Neural cell (in vitro differentiated cells): ENCODE data around the gene SHANK1. TPM values are rescaled to one million over a fixed set of nuclear protein-coding genes. Genes with fewer than 3 reads are reported as not detected.

Experiments
- H2AFZ ChIP-seq: fragments of 200-600, 300-800 bp; sonication (generic), shearing (Covaris generic); 2 replicates; pipeline ENCODE4 v1.6.0; 2014; ENCODE audit warnings: low read depth, mild to moderate bottlenecking, antibody characterized with exemption, low read length, moderate library complexity
- H3F3A ChIP-seq: fragments of 200-600 bp; shearing (Covaris generic); 2 replicates; pipeline ENCODE4 v1.6.1; 2016; ENCODE audit warnings: mild to moderate bottlenecking, moderate library complexity, mixed read lengths, antibody characterized with exemption, low read length; ENCODE audit not compliant: insufficient read depth, poor library complexity, severe bottlenecking
- H3K27ac ChIP-seq: fragments of 200-600, 300-800 bp; sonication (generic), shearing (Covaris generic); 2 replicates; pipeline ENCODE4 v1.5.1; 2014; ENCODE audit warnings: mild to moderate bottlenecking, low read length, moderate library complexity
- H3K27me3 ChIP-seq: fragments of 300-800, 200-600 bp; sonication (generic), shearing (Covaris generic); 2 replicates; pipeline ENCODE4 v1.6.0; 2014; ENCODE audit warnings: mild to moderate bottlenecking, low read depth, low read length, moderate library complexity; ENCODE audit not compliant: insufficient read depth
- H3K36me3 ChIP-seq: fragments of 300-800, 200-600 bp; sonication (generic), shearing (Covaris generic); 2 replicates; pipeline ENCODE4 v1.5.1; 2014; ENCODE audit warnings: mild to moderate bottlenecking, antibody characterized with exemption, low read length, moderate library complexity; ENCODE audit not compliant: insufficient read depth
- H3K4me2 ChIP-seq: fragments of 300-800, 200-600 bp; sonication (generic), shearing (Covaris generic); 2 replicates; pipeline ENCODE4 v1.6.0; 2014; ENCODE audit warnings: mild to moderate bottlenecking, low read length
- H3K4me3 ChIP-seq: fragments of 300-800, 200-600 bp; sonication (generic), shearing (Covaris generic); 2 replicates; pipeline ENCODE4 v1.5.1; 2014; ENCODE audit warnings: mild to moderate bottlenecking, low read length, moderate library complexity
- H3K79me2 ChIP-seq: fragments of 200-600 bp; shearing (Covaris generic); replicated peaks from 2 replicates; pipeline ENCODE4 v1.6.0; 2014; ENCODE audit warnings: mild to moderate bottlenecking, low read length, moderate library complexity; ENCODE audit not compliant: insufficient read depth
- H3K9ac ChIP-seq: fragments of 300-800, 200-600 bp; sonication (generic), shearing (Covaris generic); 2 replicates; pipeline ENCODE4 v1.6.1; 2016; ENCODE audit warnings: mild to moderate bottlenecking, low read length, mixed read lengths
- H3K9me2 ChIP-seq: fragments of 200-600 bp; shearing (Covaris generic); 2 replicates; pipeline ENCODE4 v1.6.1; 2016; ENCODE audit warnings: mild to moderate bottlenecking, low read length, mixed read lengths; ENCODE audit not compliant: insufficient read depth
- H3K9me3 ChIP-seq: fragments of 200-600, 300-800 bp; sonication (generic), shearing (Covaris generic); 2 replicates; pipeline ENCODE4 v1.6.1; 2016; ENCODE audit warnings: mild to moderate bottlenecking, mixed run types, low read length, moderate library complexity, mixed read lengths
- H4K20me1 ChIP-seq: fragments of 200-600 bp; shearing (Covaris generic); 2 replicates; pipeline ENCODE4 v1.6.1; 2016; ENCODE audit warnings: mild to moderate bottlenecking, mixed run types; ENCODE audit not compliant: insufficient read depth
- CTCF ChIP-seq: fragments of 450-650 bp; IDR thresholded peaks from 2 replicates; pipeline ENCODE4 v1.5.1; 2014; ENCODE audit warnings: antibody characterized with exemption, mild to moderate bottlenecking, moderate library complexity; ENCODE audit not compliant: poor library complexity, severe bottlenecking
- EP300 ChIP-seq: fragments of 450-650 bp; conservative IDR thresholded peaks from 2 replicates; pipeline ENCODE4 v1.6.1; 2014; ENCODE audit warnings: antibody characterized with exemption, mild to moderate bottlenecking, moderate library complexity; ENCODE audit not compliant: poor library complexity, severe bottlenecking
- EZH2 ChIP-seq: fragments of 200-600, 300-800 bp; shearing (Covaris generic), sonication (generic); IDR thresholded peaks from 2 replicates; pipeline ENCODE4 v1.6.1; 2014; ENCODE audit warnings: antibody characterized with exemption, low read length, borderline replicate concordance, mild to moderate bottlenecking; ENCODE audit not compliant: insufficient read depth, poor library complexity, severe bottlenecking
- MXI1 ChIP-seq: fragments of 450-650 bp; conservative IDR thresholded peaks from 2 replicates; pipeline ENCODE4 v1.6.1; 2014; ENCODE audit warnings: antibody characterized with exemption, mild to moderate bottlenecking; ENCODE audit not compliant: poor library complexity, severe bottlenecking
- POLR2AphosphoS5 ChIP-seq: IDR thresholded peaks from 2 replicates; pipeline ENCODE4 v1.6.1; 2012
- RAD21 ChIP-seq: fragments of 450-650 bp; conservative IDR thresholded peaks from 2 replicates; pipeline ENCODE4 v1.6.1; 2014; ENCODE audit warnings: antibody characterized with exemption, mild to moderate bottlenecking, moderate library complexity
- REST ChIP-seq: IDR thresholded peaks from 2 replicates; pipeline ENCODE4 v1.6.1; 2012; ENCODE audit warnings: borderline replicate concordance
- SMC3 ChIP-seq: fragments of 450-650 bp; conservative IDR thresholded peaks from 2 replicates; pipeline ENCODE4 v1.6.1; 2014; ENCODE audit warnings: antibody characterized with exemption, mild to moderate bottlenecking, moderate library complexity; ENCODE audit not compliant: poor library complexity
- TAF1 ChIP-seq: IDR thresholded peaks from 2 replicates; pipeline ENCODE4 v1.6.1; 2012; ENCODE audit warnings: low read depth
- polyA plus RNA-seq: library from polyadenylated mRNA; depleted of rRNA; stranded (reverse); fragments of >200 nt; gene quantifications from 2 replicates; pipeline ENCODE4 v1.2.3, GENCODE V29; 2014

Gene SHANK1
- polyA plus RNA-seq, 1 donor from 2014 or later: 7.9 TPM

GRCh38 chr19:50664204-50664603 is 55.4 kb downstream of the SHANK1 start:
- no peaks in the 10 kb centered on the region for H3K36me3 ChIP-seq
- no peak overlapping the region for H3K9ac ChIP-seq
- no peak overlapping the region for H2AFZ ChIP-seq
- H3K4me3 ChIP-seq: no peak overlapping the region
- no peak overlapping the region for H3K27ac ChIP-seq
- H3K4me2 ChIP-seq: no peak overlapping the region
- H3K9me2 ChIP-seq: no peaks in the 10 kb centered on the region
- no peaks in the 10 kb centered on the region for H3F3A ChIP-seq
- no peaks in the 10 kb centered on the region for H3K79me2 ChIP-seq
- TF ChIP-seq CTCF (no peak), MXI1 (no peak), POLR2AphosphoS5 (no peak), EZH2 (no peak), RAD21 (no peak), EP300 (no peak), SMC3 (no peak), REST (no peak), TAF1 (no peak)
- H4K20me1 ChIP-seq: no peaks in the 10 kb centered on the region
- H3K27me3 ChIP-seq: peaks cover 12% of the 10 kb centered on the region
- no peaks in the 10 kb centered on the region for H3K9me3 ChIP-seq

- Histone ChIP-seq H3F3A (no peaks in the 10 kb centered on the region), H3K27ac (no peak overlapping the region), H3K79me2 (no peaks in the 10 kb centered on the region), H4K20me1 (no peaks in the 10 kb centered on the region), H3K9me2 (no peaks in the 10 kb centered on the region), H3K4me2 (no peak overlapping the region), H3K36me3 (no peaks in the 10 kb centered on the region), H3K27me3 (peaks cover 8% of the 10 kb centered on the region), H3K4me3 (no peak overlapping the region), H3K9me3 (no peaks in the 10 kb centered on the region), H3K9ac (no peak overlapping the region), H2AFZ (no peak overlapping the region)
- TF ChIP-seq EP300: no peak
Measured at GRCh38 chr19:50663482-50663790, 56.2 kb downstream of the SHANK1 start.
